ENCODE measurements around the gene NANOGP8.

DNA sequence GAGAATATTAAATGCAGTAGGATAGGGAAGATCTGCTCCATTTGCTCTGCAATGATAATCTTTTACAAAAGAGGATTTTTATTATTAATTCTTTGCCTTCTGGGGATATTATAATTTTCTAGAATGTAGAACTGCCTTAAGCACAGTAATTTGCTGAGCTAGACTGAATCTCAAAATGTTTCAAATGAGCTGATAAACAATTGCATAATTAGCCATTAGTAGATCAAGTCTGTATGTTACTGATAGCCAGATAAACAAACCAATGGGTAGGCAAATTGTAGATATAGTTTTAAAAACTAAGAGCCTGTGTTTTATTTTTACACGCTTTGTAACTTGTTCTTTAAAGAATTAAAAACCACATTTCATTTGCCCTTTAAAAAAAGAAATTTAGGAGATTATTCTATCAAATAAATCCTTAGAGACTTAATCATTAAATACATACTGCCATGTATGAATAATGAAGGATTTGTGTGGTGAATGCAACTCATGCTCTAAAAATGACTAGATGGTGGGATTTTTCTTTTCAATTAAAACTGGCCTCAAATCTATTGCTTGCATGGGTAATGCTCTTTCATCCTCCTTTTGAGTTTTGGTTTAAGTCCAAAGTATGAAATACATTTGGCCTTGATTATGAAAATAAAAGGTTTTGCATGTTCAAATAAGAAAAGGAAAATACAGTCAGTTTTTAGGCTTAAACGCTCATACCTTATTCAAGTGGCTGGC, 32.6 kb upstream of the NANOGP8 start:
- TF ChIP-seq, protein P1, sequence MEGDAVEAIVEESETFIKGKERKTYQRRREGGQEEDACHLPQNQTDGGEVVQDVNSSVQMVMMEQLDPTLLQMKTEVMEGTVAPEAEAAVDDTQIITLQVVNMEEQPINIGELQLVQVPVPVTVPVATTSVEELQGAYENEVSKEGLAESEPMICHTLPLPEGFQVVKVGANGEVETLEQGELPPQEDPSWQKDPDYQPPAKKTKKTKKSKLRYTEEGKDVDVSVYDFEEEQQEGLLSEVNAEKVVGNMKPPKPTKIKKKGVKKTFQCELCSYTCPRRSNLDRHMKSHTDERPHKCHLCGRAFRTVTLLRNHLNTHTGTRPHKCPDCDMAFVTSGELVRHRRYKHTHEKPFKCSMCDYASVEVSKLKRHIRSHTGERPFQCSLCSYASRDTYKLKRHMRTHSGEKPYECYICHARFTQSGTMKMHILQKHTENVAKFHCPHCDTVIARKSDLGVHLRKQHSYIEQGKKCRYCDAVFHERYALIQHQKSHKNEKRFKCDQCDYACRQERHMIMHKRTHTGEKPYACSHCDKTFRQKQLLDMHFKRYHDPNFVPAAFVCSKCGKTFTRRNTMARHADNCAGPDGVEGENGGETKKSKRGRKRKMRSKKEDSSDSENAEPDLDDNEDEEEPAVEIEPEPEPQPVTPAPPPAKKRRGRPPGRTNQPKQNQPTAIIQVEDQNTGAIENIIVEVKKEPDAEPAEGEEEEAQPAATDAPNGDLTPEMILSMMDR (IDR thresholded peaks at IDR 0.05; ENCODE audit: borderline replicate concordance, extremely low read depth, low read length, poor library complexity, severe bottlenecking): no peak
- TF ChIP-seq EZH2 (IDR thresholded peaks at IDR 0.05; ENCODE audit: borderline replicate concordance, low read depth, low read length, severe bottlenecking): no peak
